GM12892 (cell line): ENCODE results near the gene NUP107.

ENCODE experiments used
- POLR2A ChIP-seq: IDR thresholded peaks from 2 replicates; pipeline ENCODE4 v1.6.1; 2011; ENCODE audit warnings: low read depth, low read length, control low read depth
- POLR2AphosphoS5 ChIP-seq: IDR thresholded peaks from 2 replicates; pipeline ENCODE4 v1.6.1; 2011; ENCODE audit warnings: low read depth, low read length, control low read depth
- TAF1 ChIP-seq: IDR thresholded peaks from 2 replicates; pipeline ENCODE4 v1.6.1; 2011; ENCODE audit warnings: low read depth, mild to moderate bottlenecking, control low read depth, low read length, borderline replicate concordance

GRCh38 chr12:68793975-68794652 lies 107.3 kb downstream of the NUP107 start:
- TF ChIP-seq TAF1: no peak
- TF ChIP-seq POLR2A: no peak
- no peak for TF ChIP-seq POLR2AphosphoS5
